Measurements from ENCODE around the gene LIPG. TPM values are rescaled to one million over a fixed set of nuclear protein-coding genes. Genes with fewer than 3 reads are reported as not detected.

The LIPG gene
- total RNA-seq, 1 donor from 2014 or later = 10.2 TPM

- no peak overlapping the region for H3K27ac Mint-ChIP-seq (ENCODE audit: unreplicated experiment)
- H3K9me3 Mint-ChIP-seq (ENCODE audit: unreplicated experiment) = no peaks in the 10 kb centered on the region
- peaks cover 2% of the 10 kb centered on the region for H3K4me1 Mint-ChIP-seq (ENCODE audit: low read depth, unreplicated experiment)
- H3K36me3 Mint-ChIP-seq (ENCODE audit: unreplicated experiment) = no peaks in the 10 kb centered on the region
- TF ChIP-seq, protein P1, sequence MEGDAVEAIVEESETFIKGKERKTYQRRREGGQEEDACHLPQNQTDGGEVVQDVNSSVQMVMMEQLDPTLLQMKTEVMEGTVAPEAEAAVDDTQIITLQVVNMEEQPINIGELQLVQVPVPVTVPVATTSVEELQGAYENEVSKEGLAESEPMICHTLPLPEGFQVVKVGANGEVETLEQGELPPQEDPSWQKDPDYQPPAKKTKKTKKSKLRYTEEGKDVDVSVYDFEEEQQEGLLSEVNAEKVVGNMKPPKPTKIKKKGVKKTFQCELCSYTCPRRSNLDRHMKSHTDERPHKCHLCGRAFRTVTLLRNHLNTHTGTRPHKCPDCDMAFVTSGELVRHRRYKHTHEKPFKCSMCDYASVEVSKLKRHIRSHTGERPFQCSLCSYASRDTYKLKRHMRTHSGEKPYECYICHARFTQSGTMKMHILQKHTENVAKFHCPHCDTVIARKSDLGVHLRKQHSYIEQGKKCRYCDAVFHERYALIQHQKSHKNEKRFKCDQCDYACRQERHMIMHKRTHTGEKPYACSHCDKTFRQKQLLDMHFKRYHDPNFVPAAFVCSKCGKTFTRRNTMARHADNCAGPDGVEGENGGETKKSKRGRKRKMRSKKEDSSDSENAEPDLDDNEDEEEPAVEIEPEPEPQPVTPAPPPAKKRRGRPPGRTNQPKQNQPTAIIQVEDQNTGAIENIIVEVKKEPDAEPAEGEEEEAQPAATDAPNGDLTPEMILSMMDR (IDR thresholded peaks at IDR 0.05; ENCODE audit: partially characterized antibody, unreplicated experiment) = no peak
- H3K4me3 Mint-ChIP-seq (ENCODE audit: unreplicated experiment) = no peak overlapping the region
- DNase-seq = no peak
- H3K27me3 Mint-ChIP-seq (ENCODE audit: unreplicated experiment) = peaks cover 2% of the 10 kb centered on the region
These were observed 39.4 kb downstream of the LIPG start for GRCh38 chr18:49601211-49601610.

DNA sequence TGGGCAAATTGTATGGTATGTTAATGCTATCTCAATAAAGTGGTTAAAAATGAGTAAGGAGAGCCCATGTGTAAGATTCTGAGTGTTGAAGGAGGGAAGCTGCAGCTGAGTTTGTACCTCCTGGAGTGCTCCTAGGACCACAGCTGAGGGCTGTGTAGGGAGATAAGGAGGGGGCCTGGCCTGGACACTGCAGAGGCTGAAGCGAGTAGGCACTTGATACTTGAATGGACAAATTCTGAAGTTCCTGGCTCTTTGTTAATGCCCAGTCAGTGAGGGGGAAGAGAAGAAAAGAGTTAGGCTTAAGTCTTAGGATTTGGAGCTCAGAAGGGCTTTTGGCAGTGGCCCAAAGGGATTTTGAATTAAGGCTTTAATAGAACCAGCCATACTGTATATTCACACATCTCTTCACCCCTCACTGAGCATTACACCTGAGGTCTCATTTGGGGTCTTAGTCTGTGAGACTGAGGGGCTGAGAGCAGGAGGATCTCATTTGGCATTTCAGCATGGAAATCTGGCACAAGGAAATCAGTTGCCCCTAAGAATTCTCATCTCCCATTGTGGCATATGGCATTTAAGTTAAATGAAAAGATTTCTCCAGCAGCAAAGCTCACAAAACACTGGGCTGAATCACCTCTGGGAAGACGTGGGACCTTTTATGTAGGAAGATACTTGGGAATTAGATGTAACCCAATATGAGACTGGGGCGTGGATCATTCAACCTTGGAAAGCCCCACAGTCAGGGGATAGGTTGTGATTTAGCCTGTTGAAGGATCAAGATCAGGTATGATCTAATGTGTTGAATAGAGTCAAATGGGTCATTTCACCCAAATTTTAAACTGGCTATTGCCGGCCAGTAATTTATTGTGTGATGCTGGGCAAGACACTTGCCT, 46.8 kb downstream of the LIPG start:
- no peak for DNase-seq
- Mint-ChIP-seq H3K4me3 (ENCODE audit: unreplicated experiment) (no peak overlapping the region), H3K4me1 (ENCODE audit: low read depth, unreplicated experiment) (peaks cover 2% of the 10 kb centered on the region), H3K27me3 (ENCODE audit: unreplicated experiment) (peaks cover 4% of the 10 kb centered on the region), H3K36me3 (ENCODE audit: unreplicated experiment) (no peaks in the 10 kb centered on the region), H3K27ac (ENCODE audit: unreplicated experiment) (no peak overlapping the region), H3K9me3 (ENCODE audit: unreplicated experiment) (no peaks in the 10 kb centered on the region)
- TF ChIP-seq, protein P1 (IDR thresholded peaks at IDR 0.05; ENCODE audit: partially characterized antibody, unreplicated experiment) = no peak

DNA sequence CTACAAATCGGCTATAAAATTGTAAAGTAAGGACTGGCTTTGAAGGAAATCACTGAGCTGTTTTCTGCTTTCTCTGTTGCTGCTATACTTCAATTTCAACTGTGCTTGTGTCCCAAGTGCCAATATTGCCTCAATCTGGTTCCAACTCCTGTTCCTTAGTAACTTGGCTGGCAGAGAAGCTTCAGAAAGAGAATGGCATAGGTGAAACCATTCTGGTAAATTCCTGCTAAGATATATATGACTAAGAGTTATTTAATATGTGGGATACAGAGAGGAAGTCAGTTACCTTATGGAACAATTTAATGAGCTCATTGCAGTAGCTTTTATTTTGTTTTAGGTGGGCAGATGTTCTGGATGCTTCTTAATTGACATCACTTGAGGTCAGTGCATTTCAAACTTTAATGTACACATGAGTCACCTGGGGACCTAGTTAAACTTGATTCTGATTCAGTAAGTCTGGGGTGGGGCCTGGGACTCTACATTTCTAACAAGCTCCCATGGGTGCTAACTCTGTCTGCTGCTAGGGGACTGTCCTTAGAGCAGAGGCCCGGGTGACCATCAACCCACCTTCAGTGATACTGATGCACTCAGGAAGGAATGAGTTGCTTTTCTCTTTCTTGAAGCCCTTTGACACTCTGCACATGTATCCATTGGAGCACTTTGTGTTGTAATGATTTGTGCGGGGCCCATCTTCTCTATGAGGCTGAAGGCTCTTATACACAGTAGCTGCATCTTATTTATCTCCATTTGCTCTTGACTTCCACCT, 47.6 kb downstream of the LIPG start:
- DNase-seq = no peak
- H3K9me3 Mint-ChIP-seq (ENCODE audit: unreplicated experiment) = no peaks in the 10 kb centered on the region

GRCh38 chr18:49610022-49610445, 48.2 kb downstream of the LIPG start:
- Mint-ChIP-seq H3K27ac (ENCODE audit: unreplicated experiment) (no peak overlapping the region), H3K4me1 (ENCODE audit: low read depth, unreplicated experiment) (peaks cover 2% of the 10 kb centered on the region), H3K4me3 (ENCODE audit: unreplicated experiment) (no peak overlapping the region), H3K36me3 (ENCODE audit: unreplicated experiment) (no peaks in the 10 kb centered on the region), H3K27me3 (ENCODE audit: unreplicated experiment) (peaks cover 9% of the 10 kb centered on the region), H3K9me3 (ENCODE audit: unreplicated experiment) (no peaks in the 10 kb centered on the region)
- DNase-seq = no peak
- TF ChIP-seq, protein P1 (IDR thresholded peaks at IDR 0.05; ENCODE audit: partially characterized antibody, unreplicated experiment) = no peak

More for the DNA sequence above, 47.6 kb downstream of the LIPG start:
- TF ChIP-seq, protein P1 (IDR thresholded peaks at IDR 0.05; ENCODE audit: partially characterized antibody, unreplicated experiment) = no peak
- Mint-ChIP-seq H3K27me3 (ENCODE audit: unreplicated experiment) (peaks cover 5% of the 10 kb centered on the region), H3K4me3 (ENCODE audit: unreplicated experiment) (no peak overlapping the region), H3K27ac (ENCODE audit: unreplicated experiment) (no peak overlapping the region), H3K4me1 (ENCODE audit: low read depth, unreplicated experiment) (peaks cover 2% of the 10 kb centered on the region), H3K36me3 (ENCODE audit: unreplicated experiment) (no peaks in the 10 kb centered on the region)

Data from glutamatergic neuron (in vitro differentiated cells).